GM12873 (cell line): ENCODE results near the gene CSNK1G1.

Experiments
- CTCF ChIP-seq: IDR thresholded peaks from 2 replicates; pipeline ENCODE4 v1.5.1; 2012; ENCODE audit warnings: low read depth, mild to moderate bottlenecking, moderate library complexity, low read length, control low read depth; ENCODE audit not compliant: insufficient read depth; ENCODE audit errors: missing control alignments

CSNK1G1 gene

GRCh38 chr15:64275934-64276333, 80.0 kb downstream of the CSNK1G1 start:
- TF ChIP-seq CTCF, result no peak

GRCh38 chr15:64274341-64274950, 81.5 kb downstream of the CSNK1G1 start:
- no peak for TF ChIP-seq CTCF

- TF ChIP-seq CTCF, result no peak
Observed at GRCh38 chr15:64267331-64267973, 88.5 kb downstream of the CSNK1G1 start.

GRCh38 chr15:64264502-64264901, 91.5 kb downstream of the CSNK1G1 start:
- no peak for TF ChIP-seq CTCF

- TF ChIP-seq CTCF, result no peak
Observed at GRCh38 chr15:64263567-64263966, 92.4 kb downstream of the CSNK1G1 start.

GRCh38 chr15:64256051-64256450, 99.9 kb downstream of the CSNK1G1 start:
- no peak for TF ChIP-seq CTCF

- no peak for TF ChIP-seq CTCF
Observed at GRCh38 chr15:64251658-64252057, 104.3 kb downstream of the CSNK1G1 start.
